ENCODE results near the gene NF1.
"Not testable (repeated sequence)": the region's sequence is repeated elsewhere in the genome, so short reads cannot be mapped to it uniquely, and the experiment has no call there.

NF1 gene, protein sequence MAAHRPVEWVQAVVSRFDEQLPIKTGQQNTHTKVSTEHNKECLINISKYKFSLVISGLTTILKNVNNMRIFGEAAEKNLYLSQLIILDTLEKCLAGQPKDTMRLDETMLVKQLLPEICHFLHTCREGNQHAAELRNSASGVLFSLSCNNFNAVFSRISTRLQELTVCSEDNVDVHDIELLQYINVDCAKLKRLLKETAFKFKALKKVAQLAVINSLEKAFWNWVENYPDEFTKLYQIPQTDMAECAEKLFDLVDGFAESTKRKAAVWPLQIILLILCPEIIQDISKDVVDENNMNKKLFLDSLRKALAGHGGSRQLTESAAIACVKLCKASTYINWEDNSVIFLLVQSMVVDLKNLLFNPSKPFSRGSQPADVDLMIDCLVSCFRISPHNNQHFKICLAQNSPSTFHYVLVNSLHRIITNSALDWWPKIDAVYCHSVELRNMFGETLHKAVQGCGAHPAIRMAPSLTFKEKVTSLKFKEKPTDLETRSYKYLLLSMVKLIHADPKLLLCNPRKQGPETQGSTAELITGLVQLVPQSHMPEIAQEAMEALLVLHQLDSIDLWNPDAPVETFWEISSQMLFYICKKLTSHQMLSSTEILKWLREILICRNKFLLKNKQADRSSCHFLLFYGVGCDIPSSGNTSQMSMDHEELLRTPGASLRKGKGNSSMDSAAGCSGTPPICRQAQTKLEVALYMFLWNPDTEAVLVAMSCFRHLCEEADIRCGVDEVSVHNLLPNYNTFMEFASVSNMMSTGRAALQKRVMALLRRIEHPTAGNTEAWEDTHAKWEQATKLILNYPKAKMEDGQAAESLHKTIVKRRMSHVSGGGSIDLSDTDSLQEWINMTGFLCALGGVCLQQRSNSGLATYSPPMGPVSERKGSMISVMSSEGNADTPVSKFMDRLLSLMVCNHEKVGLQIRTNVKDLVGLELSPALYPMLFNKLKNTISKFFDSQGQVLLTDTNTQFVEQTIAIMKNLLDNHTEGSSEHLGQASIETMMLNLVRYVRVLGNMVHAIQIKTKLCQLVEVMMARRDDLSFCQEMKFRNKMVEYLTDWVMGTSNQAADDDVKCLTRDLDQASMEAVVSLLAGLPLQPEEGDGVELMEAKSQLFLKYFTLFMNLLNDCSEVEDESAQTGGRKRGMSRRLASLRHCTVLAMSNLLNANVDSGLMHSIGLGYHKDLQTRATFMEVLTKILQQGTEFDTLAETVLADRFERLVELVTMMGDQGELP (N-terminal part only)
- 34.1 to 74.7 reads per million in 2 experiments for total RNA-seq

- DNase-seq (ENCODE audit: low read depth): peak; percentile 75
Observed at GRCh38 chr17:31094600-31095235, at the start of gene NF1. Gene NF1, plus strand, starts transcription at chr17:31094977. Its CDS starts 333 bp downstream, at chr17:31095310.

DNA sequence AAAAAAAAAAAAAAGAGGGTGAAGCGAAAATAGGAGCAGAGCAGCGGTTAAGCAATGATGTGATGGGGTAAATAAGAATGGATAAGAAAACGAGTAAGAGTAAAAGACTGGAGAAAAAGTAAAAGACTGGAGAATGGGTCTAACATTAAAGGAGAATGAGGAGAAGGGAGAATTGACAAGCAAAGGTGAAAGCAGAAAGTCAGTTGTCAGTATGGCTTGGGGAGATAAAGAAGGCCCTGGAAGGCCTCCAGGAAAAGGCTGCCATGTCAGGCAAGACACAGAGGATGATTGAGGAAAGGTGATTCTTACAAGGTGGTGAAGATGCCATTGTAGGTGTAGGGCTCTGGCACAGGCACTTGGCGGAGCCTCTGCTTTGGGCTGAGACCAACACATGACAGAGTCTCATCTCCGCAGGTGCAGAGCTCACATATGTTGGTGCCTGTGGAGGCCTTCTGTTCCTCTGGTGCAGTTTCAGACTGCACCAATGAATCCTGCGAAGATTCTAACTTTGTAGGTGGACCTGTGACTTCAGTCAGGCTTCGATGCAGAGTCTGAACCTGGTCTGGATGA is 47.8 kb upstream of the NF1 start:
- DNase-seq (ENCODE audit: low read depth): not testable (repeated sequence)

DNA sequence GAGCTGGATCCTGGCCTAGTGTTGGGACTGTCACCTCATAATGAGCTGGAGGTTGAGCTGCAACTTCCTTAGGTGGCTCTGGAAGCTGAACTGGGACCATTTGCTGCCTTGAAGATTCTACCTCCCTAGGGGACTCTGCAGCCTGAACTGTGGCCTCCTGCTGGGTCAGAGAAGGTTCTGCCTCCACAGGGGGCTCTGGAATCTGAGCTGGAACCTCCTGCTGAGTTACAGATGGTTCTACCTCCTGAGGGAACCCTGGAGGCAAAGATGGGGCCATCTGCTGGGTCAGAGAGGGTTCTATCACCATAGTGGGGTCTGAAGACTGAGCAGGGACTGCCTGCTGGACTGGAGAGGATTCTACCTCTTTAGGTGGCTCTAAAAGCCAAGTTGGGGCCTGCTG is 46.6 kb upstream of the NF1 start:
- DNase-seq (ENCODE audit: low read depth): no peak

DNA sequence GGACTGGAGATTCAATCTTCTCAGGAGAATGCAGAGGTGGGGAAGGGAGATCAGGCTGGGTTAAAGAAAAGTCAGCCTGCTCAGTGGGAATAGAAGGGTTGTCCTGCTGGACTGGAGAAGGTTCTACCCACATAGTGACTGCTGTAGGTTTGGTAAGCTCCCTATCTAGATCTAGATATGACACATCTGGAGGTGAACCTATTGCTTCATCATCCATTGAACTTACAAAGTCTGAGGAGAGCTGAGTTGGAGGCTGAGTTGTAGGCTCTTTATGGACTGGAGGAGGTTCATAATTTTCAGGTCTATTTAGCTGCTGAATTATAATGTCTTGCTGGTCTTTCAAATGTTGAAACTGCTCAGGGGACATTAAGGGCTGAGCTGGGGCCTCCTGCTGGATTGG is 46.0 kb upstream of the NF1 start:
- no peak for DNase-seq (ENCODE audit: low read depth)

DNA sequence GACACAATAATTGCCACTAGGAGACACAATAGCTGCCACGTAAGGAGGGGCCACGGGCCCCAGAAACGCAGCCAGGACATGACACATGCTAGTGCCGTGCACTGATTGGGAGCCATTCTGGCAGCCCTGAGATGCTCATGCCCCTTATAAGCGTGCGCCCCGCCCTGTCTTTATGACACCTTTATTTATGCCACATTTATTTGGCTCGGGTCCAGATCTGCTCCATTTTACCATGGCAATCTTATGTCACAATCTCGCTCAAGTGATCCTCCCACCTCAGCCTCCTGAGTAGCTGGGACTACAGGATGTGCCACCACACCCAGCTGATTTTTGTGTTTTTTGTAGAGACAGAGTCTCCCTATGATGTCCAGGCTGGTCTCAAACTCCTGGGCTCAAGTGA is 43.8 kb upstream of the NF1 start:
- DNase-seq (ENCODE audit: low read depth): no peak

DNA sequence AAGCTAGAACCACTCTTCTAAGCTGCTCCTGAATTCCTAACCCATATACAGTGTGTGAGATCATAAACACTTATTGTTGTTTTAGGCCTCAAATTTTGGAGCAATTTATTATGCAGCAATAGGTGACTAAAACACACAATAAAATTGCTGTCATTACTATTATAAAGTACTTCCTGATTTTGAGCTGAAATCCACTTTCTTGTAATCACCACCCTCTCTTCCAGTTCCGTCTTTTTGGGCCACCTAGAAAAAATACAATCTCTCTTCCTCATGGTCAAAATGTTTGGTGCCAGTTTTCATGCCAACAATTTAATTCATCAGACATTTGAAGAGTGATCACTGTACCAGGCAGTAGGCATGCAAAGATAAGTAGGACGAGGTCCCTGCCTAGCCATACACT is 43.3 kb upstream of the NF1 start:
- DNase-seq (ENCODE audit: low read depth): no peak

DNA sequence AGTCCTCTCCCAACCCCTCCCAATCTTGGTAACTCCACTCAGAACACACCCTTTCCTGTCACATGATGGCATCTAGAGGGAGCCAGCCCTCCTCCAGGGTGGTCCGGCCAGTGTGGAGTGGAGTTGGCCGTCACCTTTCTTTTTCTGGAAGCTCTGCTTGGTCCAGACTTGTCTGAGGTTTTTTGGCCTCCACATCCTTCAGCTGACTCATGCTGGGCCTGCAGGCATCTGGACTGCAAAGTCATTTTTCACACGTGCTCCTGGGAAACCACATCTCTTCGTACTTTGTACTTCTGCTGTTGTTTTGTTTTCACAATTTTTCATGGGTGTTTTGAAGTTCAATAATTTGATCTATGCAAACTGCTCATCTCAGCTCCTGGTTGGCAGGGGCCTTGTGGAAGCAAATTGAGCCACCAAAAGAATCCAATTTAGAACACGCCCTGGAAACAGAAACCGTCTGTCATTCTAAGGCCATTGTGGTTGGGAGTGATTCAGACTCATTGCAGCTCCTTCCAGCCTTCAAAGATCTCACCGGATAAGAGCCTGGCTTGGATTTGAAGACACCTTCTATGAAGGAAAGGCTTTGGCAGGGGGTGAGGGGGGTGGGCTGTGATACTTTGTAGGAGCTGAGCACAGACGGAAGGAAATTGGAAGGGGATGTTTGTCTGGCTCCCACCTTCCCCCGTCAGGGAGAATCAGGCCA is 42.4 kb upstream of the NF1 start:
- DNase-seq (ENCODE audit: low read depth): no peak

GRCh38 chr17:31053071-31053470 is 41.7 kb upstream of the NF1 start:
- no peak for DNase-seq (ENCODE audit: low read depth)

- no peak for DNase-seq (ENCODE audit: low read depth)
Observed at GRCh38 chr17:31054761-31055160, 40.0 kb upstream of the NF1 start.

- no peak for DNase-seq (ENCODE audit: low read depth)
Observed at GRCh38 chr17:31058976-31059375, 35.8 kb upstream of the NF1 start.

DNA sequence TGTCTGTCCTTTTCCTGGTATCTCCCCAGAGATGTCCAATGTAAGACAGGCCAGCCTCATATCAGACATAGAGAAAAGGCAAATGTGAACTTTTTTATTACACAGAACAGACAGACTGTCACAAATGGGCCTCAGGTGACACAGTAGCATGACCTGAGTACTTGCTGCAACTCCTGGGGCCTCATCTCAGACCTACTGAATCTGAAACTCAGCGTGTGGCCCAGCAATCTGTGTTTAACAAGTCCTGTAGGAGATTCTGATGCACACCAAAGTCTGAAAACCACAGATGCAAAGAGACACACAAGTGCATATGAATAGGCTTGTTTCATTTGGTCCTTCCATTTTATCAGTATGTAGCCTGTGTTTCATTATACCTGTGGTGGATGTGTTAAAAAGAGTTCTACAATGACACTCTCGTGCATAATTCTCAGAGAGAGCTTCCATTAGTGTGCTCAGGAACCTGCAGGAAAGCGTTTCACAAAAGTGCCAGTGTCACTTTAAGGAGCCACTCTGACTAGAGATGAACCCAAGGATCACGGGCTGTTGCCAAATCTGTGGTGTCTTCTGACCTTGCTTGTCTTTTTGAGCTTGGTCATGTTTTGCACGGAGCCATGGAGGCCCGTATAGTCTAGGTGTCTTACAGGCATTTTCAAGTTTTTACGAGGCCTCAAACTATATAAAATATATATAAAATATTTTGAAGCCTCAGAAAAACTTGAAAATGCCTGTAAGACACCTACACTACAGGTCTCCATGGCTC is 33.8 kb upstream of the NF1 start:
- DNase-seq (ENCODE audit: low read depth): no peak

- DNase-seq (ENCODE audit: low read depth): no peak
Observed at GRCh38 chr17:31061678-31062077, 33.1 kb upstream of the NF1 start.

DNA sequence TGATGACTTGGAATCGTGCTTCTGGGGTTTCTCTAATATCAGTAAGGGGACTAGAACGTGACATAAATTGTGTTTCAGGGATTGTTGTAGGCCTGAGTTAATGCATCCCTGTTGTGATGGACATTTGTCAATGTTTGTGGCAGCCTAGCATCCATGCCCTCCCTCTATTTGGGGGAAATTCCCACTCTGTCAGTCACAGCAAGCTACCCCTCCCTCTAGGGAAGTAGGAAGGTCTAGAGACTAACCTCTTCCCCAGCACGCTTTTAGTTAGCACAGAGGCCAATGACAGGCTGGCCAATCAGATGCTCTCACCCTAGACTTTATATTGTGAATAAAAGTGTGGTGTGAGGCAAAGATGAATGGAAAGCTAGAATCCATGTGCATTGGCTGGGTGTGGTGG is 32.4 kb upstream of the NF1 start:
- no peak for DNase-seq (ENCODE audit: low read depth)

GRCh38 chr17:31064707-31065106 is 30.1 kb upstream of the NF1 start:
- no peak for DNase-seq (ENCODE audit: low read depth)

GRCh38 chr17:31067691-31068184 is 27.0 kb upstream of the NF1 start:
- DNase-seq (ENCODE audit: low read depth): no peak

DNA sequence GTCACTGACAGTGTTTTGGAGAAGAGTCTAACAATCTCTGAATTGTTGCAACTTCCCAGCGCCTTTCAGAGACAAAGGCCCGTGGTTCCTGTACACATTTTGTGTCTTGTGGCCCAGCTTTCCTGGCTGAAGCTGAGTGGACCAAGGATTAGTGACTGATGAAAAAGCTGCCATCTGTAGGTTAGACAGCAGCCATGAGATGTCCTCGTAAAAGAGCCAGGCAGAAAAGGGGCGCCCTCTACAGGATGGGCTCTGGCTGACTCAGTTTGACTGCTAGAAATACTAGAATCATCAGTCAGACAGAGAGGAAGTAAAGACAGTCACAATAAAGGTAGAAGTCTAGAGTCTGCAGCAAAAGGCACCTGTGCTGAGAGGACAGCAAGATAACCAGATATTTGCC is 26.5 kb upstream of the NF1 start:
- peak; percentile 8 for DNase-seq (ENCODE audit: low read depth)

DNA sequence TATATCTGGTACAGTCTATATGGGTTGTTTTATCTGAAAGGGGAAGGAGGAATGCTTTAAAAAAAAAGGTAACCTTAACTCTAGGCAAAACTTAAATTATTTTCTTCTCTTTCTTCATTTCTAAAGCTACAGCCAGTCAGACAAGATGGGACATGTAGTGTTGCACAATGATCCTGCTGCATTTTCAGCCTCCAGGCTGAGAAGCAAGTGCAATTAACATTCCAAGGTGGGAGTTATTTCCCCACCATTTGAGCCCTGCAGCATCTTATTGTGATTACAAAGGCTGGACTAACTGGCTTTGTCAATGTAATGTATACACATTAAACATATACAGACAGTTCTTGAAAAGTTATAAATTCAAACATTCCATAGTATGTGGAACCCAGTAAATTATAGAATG is 22.6 kb upstream of the NF1 start:
- no peak for DNase-seq (ENCODE audit: low read depth)

DNA sequence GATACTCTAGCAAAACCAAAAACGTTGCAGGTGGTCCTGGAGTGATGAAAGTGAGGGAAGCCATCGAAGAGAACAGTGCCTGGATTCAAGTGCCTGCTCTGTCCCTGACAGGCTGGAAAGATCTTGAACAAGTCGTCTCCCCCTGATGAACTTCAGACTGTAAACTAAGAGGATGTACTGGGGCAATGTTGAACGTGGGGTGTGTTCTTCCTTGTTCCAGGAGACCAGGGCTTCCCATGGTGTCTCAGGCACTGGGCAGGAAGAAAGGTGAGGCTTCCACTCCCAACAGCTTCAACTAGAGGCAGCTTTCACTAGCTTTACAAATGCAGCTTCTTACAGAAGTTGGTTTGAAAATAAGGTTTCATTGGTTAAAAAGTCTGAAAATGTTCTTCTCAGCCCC is 21.4 kb upstream of the NF1 start:
- DNase-seq (ENCODE audit: low read depth): no peak

GRCh38 chr17:31074772-31075555 is 19.8 kb upstream of the NF1 start:
- DNase-seq (ENCODE audit: low read depth): no peak
